HG03378 (cell line): ENCODE measurements around the gene OLFM2.
"Not testable (repeated sequence)": the region's sequence is repeated elsewhere in the genome, so short reads cannot be mapped to it uniquely, and the experiment has no call there.

Experiments used
- ATAC-seq: cut with Tn5 transposase; IDR thresholded peaks from one replicate; pipeline ENCODE4 v1.9.1; 2021; ENCODE audit warnings: mild to moderate bottlenecking, moderate library complexity; ENCODE audit not compliant: unreplicated experiment

Gene OLFM2

GRCh38 chr19:9836021-9836420 lies 100.3 kb downstream of the OLFM2 start:
- no peak for ATAC-seq

GRCh38 chr19:9835507-9835949 lies 100.8 kb downstream of the OLFM2 start:
- ATAC-seq, result peak; percentile 5

- ATAC-seq, result peak; percentile 78
Observed at GRCh38 chr19:9834726-9835506, 101.4 kb downstream of the OLFM2 start, which contains the start of gene PIN1. TSS of gene PIN1 (plus strand) at chr19:9835318. CDS start at chr19:9835345, 27 bp downstream.

GRCh38 chr19:9834307-9834725 lies 102.0 kb downstream of the OLFM2 start:
- ATAC-seq, result no peak

GRCh38 chr19:9828551-9829063 lies 107.7 kb downstream of the OLFM2 start:
- no peak for ATAC-seq

- peak; percentile 80 for ATAC-seq
Observed at GRCh38 chr19:9827289-9828238, 108.8 kb downstream of the OLFM2 start, which contains the start of gene UBL5. TSS of gene UBL5 (plus strand) at chr19:9827918. CDS start at chr19:9828338, 420 bp downstream.

- ATAC-seq, result no peak
Observed at GRCh38 chr19:9823816-9824215, 112.5 kb downstream of the OLFM2 start.

GRCh38 chr19:9820034-9820433 lies 116.3 kb downstream of the OLFM2 start:
- not testable (repeated sequence) for ATAC-seq

- no peak for ATAC-seq
Observed at GRCh38 chr19:9819596-9819909, 116.8 kb downstream of the OLFM2 start.

- peak; percentile 63 for ATAC-seq
Observed at GRCh38 chr19:9818734-9819595, 117.3 kb downstream of the OLFM2 start, which contains the start of gene FBXL12. TSS of gene FBXL12 (minus strand) at chr19:9819079. CDS start at chr19:9818813, 266 bp downstream.

- ATAC-seq, result no peak
Observed at GRCh38 chr19:9818175-9818733, 118.1 kb downstream of the OLFM2 start.

GRCh38 chr19:9811139-9811538 lies 125.2 kb downstream of the OLFM2 start:
- no peak for ATAC-seq

GRCh38 chr19:9808855-9809824 lies 127.2 kb downstream of the OLFM2 start:
- ATAC-seq, result no peak

GRCh38 chr19:9806803-9807202 lies 129.5 kb downstream of the OLFM2 start:
- ATAC-seq, result no peak
